SU-DHL-6 (cell line): Measurements from ENCODE around the gene HPS3.

Experiments used
- H2AFZ ChIP-seq: fragments of 200-600 bp; sonication (generic); 2 replicates; pipeline ENCODE4 v1.6.1; 2014; ENCODE audit warnings: low read depth, mild to moderate bottlenecking, moderate library complexity, mixed read lengths, antibody characterized with exemption, low read length; ENCODE audit not compliant: severe bottlenecking
- H3F3A ChIP-seq: fragments of 200-600 bp; shearing (Covaris generic); 2 replicates; pipeline ENCODE4 v1.6.0; 2016; ENCODE audit warnings: antibody characterized with exemption, mild to moderate bottlenecking; ENCODE audit not compliant: insufficient read depth
- H3K27ac ChIP-seq: fragments of 200-600 bp; sonication (generic); 2 replicates; pipeline ENCODE4 v1.5.1; 2016; ENCODE audit warnings: low read depth, mild to moderate bottlenecking, low read length, moderate library complexity, mixed read lengths
- H3K27me3 ChIP-seq: fragments of 200-600 bp; sonication (generic), shearing (Covaris generic); 2 replicates; pipeline ENCODE4 v1.6.0; 2014; ENCODE audit warnings: mild to moderate bottlenecking, low read length
- H3K36me3 ChIP-seq: fragments of 200-600 bp; sonication (generic); 2 replicates; pipeline ENCODE4 v1.6.1; 2014; ENCODE audit warnings: mild to moderate bottlenecking, low read length, mixed read lengths
- H3K4me2 ChIP-seq: fragments of 300-600, 200-600 bp; shearing (Covaris generic), sonication (generic); 2 replicates; pipeline ENCODE4 v1.6.0; 2014; ENCODE audit warnings: low read length, low read depth, mild to moderate bottlenecking; ENCODE audit not compliant: poor library complexity, severe bottlenecking
- H3K4me3 ChIP-seq: fragments of 200-600 bp; sonication (generic); 2 replicates; pipeline ENCODE4 v1.5.1; 2014; ENCODE audit warnings: antibody characterized with exemption, low read length, mild to moderate bottlenecking, mixed read lengths; ENCODE audit not compliant: insufficient read depth, poor library complexity, severe bottlenecking
- H3K79me2 ChIP-seq: fragments of 200-600 bp; sonication (generic); 2 replicates; pipeline ENCODE4 v1.6.1; 2014; ENCODE audit warnings: mild to moderate bottlenecking, low read length, moderate library complexity; ENCODE audit not compliant: insufficient read depth
- H3K9ac ChIP-seq: fragments of 200-600 bp; sonication (generic); 2 replicates; pipeline ENCODE4 v1.7.0; 2014; ENCODE audit warnings: mild to moderate bottlenecking, low read length
- H3K9me2 ChIP-seq: fragments of 200-600 bp; sonication (generic); replicated peaks from 2 replicates; pipeline ENCODE4 v1.6.1; 2014; ENCODE audit warnings: low read length; ENCODE audit not compliant: insufficient read depth
- H3K9me3 ChIP-seq: fragments of 200-600 bp; sonication (generic); 2 replicates; pipeline ENCODE4 v1.6.1; 2014; ENCODE audit warnings: low read length, mixed read lengths; ENCODE audit not compliant: insufficient read depth
- H4K20me1 ChIP-seq: fragments of 200-600 bp; sonication (generic); 2 replicates; pipeline ENCODE4 v1.6.1; 2014; ENCODE audit warnings: low read depth, mild to moderate bottlenecking, antibody characterized with exemption, low read length, moderate library complexity, mixed read lengths
- EZH2phosphoT487 ChIP-seq: fragments of 200-600 bp; sonication (generic), shearing (Covaris generic); conservative IDR thresholded peaks from 2 replicates; pipeline ENCODE4 v1.6.1; 2018; ENCODE audit warnings: mild to moderate bottlenecking, antibody characterized with exemption, low read length, moderate library complexity, mixed read lengths
- TF ChIP-seq, protein P1 (sequence below): fragments of 200-600 bp; sonication (generic); IDR thresholded peaks from one replicate; pipeline ENCODE4 v1.5.1; 2017; ENCODE audit warnings: antibody characterized with exemption, mild to moderate bottlenecking, low read length, moderate library complexity; ENCODE audit not compliant: insufficient read depth, poor library complexity, severe bottlenecking

The HPS3 gene

DNA sequence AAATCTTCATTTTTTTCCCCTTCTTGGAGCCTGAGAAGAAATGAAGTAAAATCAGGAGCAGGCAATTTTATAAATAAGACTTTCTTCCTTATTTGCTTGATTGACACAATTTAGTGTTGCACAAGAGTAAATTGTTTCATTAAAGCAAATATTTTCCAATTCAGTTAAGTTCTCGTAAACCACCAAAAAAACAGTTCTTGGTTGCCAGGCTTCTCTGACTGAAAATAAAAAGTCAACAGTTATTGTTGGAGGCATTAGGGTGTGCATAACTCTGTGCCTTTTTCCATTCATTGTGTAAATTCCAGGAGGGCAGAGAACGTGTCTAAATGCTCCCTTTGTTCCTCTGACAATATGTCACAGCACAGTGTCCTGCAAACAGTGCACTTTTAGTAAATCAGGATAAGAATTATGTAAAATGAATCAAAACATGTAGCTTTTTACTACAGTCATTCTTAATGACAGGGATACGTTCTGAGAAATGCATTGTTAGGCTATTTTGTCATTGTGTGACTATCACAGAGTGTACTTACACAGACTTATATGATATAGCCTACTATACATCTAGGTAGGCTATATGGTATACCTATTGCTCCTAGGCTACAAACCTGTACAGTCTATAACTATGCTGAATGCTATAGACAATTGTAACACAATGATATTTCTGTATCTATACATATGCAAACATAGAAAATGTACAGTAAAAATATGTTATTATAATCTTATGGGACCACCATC is 92.5 kb downstream of the HPS3 start, which contains the start of gene CP:
TSS of gene CP (minus strand) at position 47 of the 735 bp plus-strand sequence. CDS start at position 10, 37 bp downstream.
- no peak within 1 kb of the TSS for H3K9ac ChIP-seq

More for the DNA sequence above, 92.5 kb downstream of the HPS3 start, which contains the start of gene CP:
- H3K9me2 ChIP-seq, result no peaks in the 10 kb centered on the region
- no peak within 1 kb of the TSS for H2AFZ ChIP-seq
- H3K27ac ChIP-seq, result no peak within 1 kb of the TSS
- no peak within 1 kb of the TSS for H3K4me2 ChIP-seq
- H3K36me3 ChIP-seq, result no peaks in the 10 kb centered on the region
- H3F3A ChIP-seq, result no peaks in the 10 kb centered on the region
- no peaks in the 10 kb centered on the region for H3K79me2 ChIP-seq
- H3K4me3 ChIP-seq, result no peak within 1 kb of the TSS
- peaks cover 11% of the 10 kb centered on the region; the same call in 1 of the 2 replicates for H3K9me3 ChIP-seq
- H3K27me3 ChIP-seq, result no peaks in the 10 kb centered on the region
- H4K20me1 ChIP-seq, result no peaks in the 10 kb centered on the region
- no peak for TF ChIP-seq EZH2phosphoT487
- TF ChIP-seq, protein P1, sequence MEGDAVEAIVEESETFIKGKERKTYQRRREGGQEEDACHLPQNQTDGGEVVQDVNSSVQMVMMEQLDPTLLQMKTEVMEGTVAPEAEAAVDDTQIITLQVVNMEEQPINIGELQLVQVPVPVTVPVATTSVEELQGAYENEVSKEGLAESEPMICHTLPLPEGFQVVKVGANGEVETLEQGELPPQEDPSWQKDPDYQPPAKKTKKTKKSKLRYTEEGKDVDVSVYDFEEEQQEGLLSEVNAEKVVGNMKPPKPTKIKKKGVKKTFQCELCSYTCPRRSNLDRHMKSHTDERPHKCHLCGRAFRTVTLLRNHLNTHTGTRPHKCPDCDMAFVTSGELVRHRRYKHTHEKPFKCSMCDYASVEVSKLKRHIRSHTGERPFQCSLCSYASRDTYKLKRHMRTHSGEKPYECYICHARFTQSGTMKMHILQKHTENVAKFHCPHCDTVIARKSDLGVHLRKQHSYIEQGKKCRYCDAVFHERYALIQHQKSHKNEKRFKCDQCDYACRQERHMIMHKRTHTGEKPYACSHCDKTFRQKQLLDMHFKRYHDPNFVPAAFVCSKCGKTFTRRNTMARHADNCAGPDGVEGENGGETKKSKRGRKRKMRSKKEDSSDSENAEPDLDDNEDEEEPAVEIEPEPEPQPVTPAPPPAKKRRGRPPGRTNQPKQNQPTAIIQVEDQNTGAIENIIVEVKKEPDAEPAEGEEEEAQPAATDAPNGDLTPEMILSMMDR, result no peak
